Stimulated activated CD8-positive, alpha-beta memory T cell treated with anti-CD3 and anti-CD28 coated beads, Interleukin-4, amount 100 ng/mL, for 48 hours (primary cell): ENCODE measurements around the gene EML6.

ENCODE experiments used
- DNase-seq: peaks from one replicate; pipeline ENCODE4 v3.0.0-alpha.2; 2020

The EML6 gene

DNA sequence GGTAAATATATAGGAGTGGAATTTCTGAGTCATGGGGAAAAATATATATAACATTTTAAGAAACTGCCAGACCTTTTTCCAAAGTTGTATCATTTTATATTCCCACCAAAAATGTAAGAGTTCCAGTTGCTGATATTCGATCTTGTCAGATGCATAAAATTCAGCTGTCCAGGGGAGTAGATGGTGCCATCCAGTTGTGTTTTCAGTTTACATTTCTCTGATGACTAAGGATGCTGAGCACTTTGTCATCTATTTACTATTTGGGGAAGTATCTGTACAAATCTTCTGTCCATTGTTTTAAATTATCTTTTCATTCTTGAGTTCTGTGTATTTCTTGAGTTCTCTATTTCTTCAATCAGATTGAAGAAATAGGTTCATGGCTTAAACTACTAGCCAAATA is 200.7 kb downstream of the EML6 start:
- no peak for DNase-seq

DNA sequence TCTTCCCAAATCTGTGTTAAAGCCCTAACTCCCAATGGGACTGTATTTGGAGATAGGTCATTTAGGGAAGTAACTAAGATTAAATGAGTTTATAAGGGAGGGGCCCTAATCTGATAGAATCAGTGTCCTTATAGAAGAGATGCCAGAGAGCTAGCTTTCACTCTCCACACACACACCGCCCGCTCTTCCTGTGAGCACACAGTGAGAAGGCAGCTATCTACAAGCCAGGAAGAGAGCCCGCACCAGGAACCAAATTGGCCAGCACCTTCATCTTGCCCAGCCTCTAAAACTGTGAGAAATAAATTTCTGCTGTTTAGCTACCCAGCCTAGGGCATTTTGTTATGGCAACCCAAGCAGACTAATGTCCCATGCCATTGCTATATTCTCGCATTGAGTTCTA is 201.6 kb downstream of the EML6 start:
- no peak for DNase-seq

DNA sequence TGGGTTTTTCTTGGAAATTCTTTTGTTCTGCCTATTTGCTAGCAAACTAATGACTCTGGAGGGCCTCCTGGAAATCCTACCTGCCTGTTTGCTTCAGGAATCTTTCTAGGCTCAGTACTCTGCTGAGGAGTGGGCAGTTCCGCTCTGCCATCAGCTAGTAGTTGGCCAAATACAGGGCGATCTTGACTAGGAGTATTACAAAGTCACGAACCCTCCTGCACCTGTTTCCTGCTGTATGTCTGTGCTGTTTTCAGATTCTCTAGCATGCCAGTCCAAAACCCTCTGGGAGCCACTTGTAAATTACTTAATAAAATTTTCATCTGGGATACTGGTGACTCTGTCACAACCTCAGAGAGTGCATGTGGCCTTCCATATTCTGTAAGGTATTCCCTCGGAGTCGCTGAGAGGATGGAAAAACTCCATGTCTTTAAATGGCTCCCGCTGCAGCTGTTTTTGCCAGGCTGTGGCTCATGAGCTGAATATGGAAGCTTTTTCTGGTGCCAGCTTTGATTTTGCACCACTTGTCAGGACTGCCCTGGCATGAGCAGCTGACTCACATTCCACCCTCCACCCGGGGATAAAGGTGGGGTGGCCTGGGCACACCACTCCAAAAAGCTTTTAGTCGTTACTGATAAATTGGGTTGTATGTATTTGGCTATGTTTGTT is 203.8 kb downstream of the EML6 start:
- no peak for DNase-seq

DNA sequence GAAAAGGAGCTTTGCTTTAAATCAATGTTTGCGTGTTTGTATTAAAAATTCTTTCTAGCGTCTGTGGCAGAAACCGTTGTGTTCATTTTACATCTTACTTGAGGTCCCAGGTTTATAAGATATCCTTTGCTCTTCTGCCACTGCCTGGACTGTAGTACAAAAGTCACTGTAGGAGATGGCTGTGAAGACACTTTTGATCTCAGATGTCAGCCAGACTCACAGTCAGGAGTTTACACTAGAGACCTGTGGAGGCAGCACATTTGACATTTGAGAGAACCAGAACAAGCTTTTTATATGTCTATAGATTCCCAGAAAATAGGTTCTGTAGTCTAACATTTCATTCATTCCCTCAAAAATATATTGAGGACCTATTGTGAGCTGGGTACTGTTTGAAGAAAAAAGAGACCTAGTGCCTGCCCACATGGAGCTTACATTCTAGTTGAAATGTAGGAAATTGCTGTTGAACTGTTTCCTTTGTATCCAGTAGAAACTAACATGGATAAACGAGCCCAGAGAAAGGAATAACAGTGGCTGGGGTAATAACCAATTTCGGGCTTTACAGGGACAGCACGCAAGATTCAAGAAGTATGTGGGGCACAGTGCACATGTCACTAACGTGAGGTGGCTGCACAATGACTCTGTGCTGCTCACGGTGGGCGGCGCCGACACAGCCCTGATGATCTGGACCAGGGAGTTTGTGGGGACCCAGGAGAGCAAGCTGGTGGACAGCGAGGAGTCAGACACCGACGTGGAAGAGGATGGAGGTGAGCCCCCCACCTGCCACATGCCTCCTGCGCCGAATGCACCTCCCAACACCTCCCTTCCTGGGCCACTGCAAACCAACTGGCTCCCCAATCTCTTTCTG is 204.5 kb downstream of the EML6 start:
- no peak for DNase-seq

DNA sequence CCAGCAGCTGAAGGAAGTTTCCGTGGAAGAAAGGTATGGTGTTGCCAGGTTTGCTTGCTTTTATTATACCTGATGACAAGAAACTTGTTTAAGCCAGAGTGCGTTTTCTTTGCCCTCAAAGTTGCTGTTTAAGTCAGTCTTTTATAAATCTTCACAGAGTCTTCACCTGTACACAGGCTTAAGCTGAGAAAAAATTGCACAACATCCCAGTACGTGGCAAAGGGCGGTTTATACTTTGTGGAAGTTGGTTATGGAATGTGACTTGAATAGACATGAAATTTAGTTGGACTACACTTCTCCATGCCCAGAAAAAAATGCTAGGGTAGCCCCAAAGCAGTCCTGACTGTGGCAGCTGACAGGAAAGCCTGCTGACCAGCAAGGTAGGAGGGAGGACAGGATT is 205.3 kb downstream of the EML6 start:
- no peak for DNase-seq

DNA sequence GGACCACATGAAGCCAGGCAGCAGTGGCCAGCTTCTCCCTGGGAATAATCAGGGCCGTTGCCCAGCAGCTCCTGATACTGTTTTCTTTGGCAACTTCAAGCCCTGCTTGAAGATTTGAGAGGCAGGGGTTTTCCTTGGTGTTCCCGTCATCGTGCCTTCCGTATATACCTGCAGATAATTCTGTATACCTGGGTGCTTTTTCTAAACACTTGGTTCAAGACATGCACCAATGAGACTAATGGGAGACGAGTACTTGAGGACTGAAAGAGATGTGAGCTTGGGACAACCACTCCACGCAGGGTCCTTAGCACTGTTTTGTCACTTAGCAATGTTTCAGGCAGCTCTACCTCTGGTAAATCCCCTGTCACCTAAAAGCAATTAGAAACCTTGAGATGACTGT is 208.0 kb downstream of the EML6 start:
- no peak for DNase-seq

DNA sequence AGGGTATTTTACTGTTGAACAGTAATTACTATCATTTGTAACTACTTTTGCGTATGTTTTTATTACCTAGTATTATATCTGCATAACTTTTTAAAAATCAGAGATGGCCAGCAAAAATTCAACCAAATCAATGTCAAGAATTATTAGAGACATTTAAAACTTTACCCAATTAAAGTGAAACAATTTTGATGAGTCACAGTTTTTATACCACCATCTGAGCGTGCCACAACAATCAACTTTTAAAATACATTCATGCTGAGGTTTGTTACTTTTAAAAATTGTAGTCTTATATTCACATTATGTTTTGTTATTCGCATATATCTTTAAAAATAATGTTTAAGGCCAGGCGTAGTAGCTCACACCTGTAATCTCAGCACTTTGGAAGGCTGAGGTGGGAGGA is 211.9 kb downstream of the EML6 start:
- DNase-seq, result no peak

DNA sequence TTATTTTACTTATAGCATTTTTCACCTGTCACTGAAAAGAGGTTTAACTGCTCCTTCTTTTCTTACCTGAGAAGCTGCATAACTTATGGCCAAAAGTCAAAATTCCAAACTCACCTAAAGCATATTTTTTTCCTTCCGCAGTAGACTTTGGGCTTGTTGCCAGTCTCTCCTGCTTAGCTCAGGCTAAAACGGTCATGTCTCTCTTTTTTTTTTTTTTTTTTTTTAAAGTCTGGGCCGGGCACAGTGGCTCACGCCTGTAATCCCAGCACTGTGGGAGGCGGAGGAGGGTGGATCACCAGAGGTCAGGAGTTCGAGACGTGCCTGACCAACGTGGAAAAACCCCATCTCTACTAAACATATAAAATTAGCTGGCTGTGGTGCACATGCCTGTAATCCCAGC is 213.3 kb downstream of the EML6 start:
- DNase-seq, result no peak

DNA sequence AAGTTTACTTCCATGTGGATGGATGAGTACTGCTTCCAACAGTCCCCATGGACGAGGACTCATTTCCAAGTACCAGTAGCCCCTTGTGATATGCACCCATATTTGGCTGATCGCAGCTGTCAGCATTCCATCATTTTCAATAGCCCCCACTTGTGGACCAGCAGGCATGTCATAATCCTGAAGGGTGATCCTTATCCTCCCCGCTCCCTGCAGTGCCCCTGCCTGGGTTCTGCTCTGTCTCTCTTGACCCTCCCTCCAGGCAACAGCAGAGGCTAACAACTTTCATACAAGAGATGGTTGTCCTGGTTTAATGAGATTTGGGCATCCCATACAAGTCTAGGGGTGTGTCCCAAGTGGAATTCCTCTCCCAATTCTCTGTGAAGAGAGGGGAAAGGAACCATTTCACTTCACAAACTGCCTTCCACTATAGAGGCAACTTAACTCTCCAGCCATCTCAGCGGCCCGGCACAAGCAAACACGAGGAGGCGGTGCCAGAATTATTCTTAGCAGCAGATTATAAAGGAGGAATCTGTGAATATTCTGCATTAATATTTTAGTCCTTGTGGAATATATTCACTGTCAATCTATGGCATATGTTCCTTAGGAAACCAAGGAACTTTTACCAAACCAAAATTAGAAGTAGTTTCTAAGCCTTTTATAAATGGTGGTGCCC is 216.1 kb downstream of the EML6 start:
- no peak for DNase-seq

DNA sequence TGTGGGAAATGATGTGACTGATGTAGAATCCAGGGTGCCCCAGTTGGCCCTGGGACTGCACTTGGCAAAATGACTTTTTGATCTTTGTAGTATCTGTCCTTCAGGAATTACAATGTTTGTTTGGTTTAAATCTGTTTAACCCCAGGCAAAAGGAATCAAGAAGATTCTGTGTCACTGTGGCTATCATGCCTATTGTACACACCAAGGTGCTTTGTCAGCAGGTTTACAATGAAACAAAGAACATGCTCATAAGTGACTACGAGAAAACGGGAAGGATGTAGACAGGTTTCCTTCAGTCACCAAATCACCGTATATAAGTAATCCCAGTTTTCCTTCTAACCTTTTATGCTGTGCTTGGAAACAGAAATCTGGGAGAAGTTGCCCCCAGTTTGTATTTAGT is 217.3 kb downstream of the EML6 start:
- no peak for DNase-seq

DNA sequence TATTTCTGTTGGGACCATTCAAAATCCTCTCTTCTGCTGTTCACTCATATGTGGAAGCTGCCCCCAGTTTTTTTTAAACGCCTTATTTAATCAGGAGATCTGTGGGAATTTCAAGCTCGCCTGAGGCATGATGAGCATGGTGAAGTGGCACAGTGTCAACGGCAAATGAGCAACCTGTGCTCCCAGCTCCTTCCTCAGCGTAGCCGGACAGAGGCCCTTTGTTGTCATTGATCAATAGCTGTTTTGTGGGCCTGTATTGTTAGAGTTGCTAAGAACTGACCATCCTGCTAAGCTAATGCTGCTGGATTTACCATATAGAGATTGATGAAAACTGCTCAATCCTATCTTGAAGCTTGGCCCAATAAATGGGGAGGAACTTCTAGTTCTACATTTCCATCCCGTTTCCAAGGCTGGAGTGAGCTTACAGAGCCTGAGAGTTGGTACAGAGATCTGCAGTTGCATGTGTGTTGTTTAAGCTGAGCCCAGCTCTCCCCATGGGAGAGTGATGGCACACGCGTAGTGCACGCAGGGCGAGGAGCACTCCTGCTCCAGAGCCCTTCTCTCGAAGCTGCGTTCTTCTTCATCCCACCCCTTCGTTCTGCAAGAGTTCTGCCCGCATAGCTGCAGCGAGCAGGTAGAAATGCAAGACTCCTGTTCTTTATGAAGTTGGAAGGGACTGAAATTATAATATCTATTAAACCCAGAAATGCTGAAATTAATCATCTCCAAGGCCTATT is 218.0 kb downstream of the EML6 start:
- no peak for DNase-seq

DNA sequence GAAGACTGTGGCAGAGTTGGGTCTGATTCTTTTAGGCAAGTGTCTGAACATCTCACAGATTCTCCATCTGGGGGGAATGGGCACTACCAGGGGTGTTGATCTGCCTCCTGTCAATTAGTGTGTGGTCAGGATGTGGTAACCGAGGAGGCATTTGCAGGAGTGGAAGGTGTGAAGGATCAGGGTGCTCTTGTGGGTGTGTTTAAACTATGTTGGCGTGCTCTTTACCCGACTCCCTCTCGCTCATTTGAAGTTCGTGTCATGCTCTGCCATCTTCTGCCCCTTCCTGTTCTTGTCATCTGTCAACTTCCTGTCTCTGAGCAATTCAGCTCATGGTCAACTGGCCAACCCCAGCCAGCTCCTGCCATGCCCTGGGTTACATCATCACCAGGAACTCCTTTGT is 218.9 kb downstream of the EML6 start:
- DNase-seq, result peak; percentile 37

DNA sequence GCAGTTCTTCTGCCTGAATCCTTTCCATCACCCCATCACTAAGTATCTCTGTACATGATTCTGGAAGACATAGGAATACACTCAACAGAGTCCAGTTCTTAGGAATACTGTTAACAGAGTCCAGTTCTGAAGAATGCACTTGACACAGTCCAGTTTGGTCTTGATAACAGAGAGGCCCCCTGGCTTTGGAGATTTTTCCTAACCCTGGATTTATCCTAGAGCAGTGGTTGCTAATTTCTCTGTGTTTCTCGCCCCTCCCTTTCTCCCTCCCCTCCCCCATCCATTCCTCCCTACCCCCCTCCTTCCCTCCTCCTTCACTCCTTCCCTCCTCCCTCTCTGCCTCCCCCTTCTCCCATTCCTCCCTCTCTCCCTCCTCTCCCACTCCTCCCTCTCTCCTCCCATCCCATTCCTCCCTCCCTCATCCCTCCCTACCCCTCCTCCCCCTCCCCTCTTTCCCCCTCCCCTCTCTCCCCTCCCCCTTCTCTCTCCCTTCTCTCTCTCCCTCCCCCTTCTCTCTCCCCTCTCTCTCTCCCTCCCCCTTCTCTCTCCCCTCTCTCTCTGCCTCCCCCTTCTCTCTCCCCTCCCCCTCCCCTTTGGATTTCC is 221.4 kb downstream of the EML6 start:
- DNase-seq, result no peak

DNA sequence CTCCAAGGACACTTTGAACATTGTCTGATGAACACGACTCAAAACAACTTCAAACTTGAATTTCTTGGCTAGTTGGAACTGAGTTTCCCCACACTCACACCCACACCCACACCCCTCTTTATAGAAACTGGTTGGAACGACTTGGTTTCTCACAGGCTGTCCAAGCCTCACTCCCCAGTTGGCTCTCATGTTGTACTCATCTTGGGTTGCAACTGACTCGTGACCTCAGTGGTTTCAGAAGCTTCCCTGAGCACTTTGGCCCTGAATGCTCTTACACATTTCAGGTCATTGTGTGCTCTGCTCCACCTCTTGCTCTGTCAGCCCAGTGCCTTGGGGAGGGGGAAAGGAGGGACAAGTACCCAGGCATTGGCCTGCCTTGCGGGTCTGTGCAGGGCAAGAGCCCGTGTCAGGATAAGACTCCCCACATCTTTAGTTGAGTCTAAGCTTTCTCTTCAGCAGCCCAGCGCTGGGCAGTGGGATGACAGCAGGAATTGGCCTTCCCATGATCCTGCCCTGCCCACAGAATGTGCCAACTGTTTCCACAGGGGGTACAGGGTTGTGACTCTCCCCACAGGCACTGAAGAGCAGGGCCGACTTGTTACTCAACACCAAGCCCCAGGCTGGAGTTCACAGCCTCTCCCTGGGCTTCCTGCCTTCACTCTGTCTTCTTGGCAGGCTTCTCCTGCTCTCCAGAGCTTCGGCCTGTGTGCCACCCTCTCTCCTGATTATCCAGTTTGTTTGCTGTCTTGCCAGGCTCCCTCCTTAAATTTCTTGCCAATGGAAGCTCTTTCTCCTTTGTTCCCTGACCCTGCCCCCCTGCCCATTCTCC is 222.1 kb downstream of the EML6 start:
- peak; percentile 47 for DNase-seq

DNA sequence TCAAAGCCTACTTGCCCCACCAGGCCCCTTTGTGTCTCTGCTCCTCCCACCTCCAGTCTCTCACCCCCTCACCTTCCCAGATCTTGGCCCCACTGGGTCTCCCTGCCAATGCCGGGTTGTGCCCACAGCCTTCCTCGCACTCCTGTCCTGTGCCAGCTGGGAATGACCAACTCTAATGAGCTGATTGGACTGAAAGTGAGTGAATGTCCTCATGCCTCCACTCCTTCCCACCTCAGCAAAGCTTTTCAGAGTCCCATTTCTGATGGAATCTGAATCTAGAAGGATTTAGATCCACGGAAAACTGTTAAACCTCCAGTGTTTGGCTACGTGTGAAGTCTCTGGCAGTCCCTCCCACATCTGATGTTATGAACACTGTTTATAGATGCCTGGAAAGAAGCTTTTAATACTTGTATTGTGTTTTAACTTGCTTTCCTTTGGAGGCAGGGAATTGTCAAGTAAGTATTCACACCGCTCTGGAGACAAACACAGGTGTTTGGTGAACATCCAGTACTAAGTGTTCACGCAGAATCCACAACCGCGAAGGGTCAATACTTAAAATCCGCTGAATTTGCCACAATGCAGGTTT is 222.9 kb downstream of the EML6 start:
- no peak for DNase-seq

DNA sequence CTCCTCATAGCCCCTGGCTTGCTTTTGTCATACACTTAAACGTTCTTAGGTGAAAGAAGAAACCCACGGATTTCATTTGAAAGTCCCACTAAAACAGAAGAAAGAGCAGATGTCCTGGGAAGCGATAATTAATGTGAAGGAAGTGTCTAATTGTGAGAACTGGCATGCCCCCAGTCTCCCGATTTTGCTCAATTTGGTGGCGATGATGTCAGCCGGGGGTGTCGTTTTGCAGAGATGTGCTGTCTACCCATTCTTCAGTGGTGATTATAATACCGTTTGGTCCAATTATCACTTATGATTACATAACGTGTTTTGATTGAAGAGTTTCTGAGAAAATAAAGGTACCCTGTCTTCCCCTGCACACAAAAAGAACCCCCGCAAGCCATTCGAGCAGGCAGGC is 223.7 kb downstream of the EML6 start:
- DNase-seq, result no peak

DNA sequence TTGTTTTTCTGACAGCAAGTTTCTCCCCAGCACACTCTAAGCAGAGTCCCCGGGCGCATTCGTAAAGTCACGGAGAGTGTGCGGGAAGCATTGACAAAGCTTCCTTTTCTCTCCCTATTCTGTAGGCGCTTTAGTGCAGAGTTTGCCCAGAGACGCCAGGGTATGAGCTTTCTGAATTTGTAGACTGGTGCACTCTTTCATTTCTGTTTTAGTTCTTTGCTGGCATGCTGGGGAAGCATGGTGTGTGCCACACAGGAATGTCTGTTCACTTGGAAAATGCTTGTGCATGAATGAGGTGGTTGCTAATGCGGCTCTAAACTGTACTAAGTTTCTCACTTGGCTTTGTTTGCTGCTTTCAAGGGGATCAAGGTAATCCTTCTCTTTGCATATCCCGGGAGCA is 224.2 kb downstream of the EML6 start:
- DNase-seq, result no peak

DNA sequence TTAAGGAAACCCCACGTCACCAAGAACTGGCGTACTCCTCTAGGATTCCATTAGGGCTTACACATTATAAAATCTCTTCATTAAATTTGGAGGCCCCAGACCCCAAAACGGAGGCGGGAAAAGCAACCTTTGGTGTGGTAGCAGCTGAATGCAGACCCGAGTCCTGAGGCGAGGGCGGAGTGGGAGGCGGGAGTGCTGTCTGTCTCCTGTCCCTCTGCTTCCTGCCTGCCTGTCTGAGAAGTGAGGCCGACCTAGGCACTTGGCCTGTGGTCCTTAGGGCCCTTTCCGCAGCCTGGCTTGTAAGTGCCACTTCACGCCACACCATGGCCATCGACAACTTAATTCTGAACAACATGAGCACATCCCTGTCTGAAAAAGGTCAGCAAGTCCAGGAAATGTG is 224.7 kb downstream of the EML6 start:
- no peak for DNase-seq

DNA sequence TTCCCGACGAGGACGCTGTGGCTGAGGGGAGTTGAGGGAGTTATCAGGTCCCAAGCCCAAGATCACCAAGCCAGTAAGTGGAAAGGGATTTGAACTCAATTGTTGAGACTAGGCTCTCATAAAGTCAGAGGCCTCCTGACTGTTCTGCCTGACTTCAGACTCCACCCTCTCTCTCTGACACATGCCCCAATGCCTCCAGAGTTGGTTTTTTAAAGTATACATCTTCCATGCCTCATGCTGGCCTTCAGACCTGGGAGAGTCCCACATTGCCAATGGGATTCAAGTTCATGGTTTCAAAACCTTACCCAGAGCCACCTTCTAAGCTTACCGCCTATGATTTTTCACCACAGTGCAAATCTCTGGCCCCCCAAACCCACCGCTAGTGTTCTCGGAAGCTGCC is 226.0 kb downstream of the EML6 start:
- DNase-seq, result no peak

DNA sequence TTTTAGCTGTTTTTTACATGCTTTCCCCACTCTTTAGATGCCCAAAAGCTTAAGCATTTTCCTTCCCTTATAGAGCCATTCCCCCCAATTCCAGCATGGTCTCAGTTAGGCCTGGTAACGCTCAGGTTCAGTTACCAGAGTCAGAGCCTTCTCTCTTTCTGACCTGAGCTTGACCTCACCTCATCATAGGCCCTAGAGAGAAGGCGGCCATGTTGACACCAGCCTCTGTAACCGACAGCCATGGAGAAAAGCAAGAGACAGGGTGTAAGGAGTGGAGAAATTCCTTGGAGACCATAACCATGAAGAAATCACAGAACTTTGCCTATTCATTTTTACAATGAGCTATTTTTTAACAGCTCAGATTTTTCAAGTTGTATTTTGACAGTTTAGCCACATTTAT is 227.3 kb downstream of the EML6 start:
- DNase-seq, result no peak

DNA sequence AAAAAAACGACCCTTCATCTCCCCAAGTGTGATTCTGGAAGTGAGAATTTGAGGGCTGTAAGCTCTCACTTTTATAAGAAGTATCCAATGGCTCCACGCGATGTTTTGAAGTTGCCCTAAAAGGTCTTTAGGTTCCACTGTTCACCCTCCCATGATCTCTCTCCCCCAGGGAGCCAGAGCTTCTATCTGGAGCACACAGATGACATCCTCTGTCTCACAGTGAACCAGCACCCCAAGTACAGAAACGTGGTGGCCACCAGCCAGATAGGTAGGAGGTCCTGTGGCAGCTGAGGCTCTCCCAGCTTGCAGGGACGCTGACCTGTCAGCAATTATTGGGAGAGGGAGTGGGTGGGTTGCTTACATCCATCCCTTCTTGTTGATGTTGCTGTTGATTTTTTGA is 229.0 kb downstream of the EML6 start:
- DNase-seq, result no peak
